Measurements from ENCODE around the gene HIPK2. TPM values are rescaled to one million over a fixed set of nuclear protein-coding genes. Genes with fewer than 3 reads are reported as not detected.

The HIPK2 gene
- polyA plus RNA-seq, 2 of the 4 experiments (the other 2 are of a cell fraction) = 11.3 to 12.1 TPM

DNA sequence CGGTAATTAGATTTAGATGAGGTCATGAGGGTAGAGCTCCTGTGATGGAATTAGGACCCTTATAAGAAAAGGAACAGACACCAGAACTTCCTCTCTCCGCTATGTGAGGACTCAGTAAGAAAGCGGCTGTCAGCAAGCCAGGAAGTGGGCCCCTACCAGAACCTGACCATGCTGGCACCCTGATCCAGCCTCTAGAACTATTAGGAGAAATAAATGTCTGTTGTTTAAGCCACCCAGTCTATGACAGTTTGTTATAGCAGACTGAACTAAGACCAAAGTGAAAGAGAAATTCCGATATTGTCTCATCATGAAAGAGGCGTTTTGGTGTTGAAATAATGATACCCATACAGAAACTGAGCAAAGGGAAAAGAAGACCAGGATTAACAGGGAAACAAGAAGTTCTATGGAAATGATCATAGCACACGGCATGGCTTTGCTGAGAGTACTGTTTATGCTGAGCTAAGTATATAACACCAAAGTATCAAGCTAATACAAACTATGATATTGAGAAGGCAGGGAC is 245.1 kb downstream of the HIPK2 start:
- ATAC-seq (no peak), DNase-seq (ENCODE audit: low read depth in 1 of 2, low spot score in 1 of 2) (no peak), FAIRE-seq (no peak)
- Histone ChIP-seq H3K4me2 (no peak overlapping the region), H3K9me3 (no peaks in the 10 kb centered on the region), H3K27ac (no peak overlapping the region), H3K4me1 (no peaks in the 10 kb centered on the region), H3K4me3 (no peak overlapping the region)
- POLR2A ChIA-PET = no interaction called here
- WGBS (ENCODE audit: missing lambda C conversion rate) = 60% methylated on average over 6 of the region's 6 CpGs
- CTCF ChIA-PET = no interaction called here
- TF ChIP-seq, protein P1, sequence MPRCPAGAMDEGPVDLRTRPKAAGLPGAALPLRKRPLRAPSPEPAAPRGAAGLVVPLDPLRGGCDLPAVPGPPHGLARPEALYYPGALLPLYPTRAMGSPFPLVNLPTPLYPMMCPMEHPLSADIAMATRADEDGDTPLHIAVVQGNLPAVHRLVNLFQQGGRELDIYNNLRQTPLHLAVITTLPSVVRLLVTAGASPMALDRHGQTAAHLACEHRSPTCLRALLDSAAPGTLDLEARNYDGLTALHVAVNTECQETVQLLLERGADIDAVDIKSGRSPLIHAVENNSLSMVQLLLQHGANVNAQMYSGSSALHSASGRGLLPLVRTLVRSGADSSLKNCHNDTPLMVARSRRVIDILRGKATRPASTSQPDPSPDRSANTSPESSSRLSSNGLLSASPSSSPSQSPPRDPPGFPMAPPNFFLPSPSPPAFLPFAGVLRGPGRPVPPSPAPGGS (IDR thresholded peaks at IDR 0.05) = no peak
- TF ChIP-seq NPAS2 (CRISPR knock-in tag; IDR thresholded peaks at IDR 0.05; ENCODE audit: borderline replicate concordance) (no peak), CBX2 (IDR thresholded peaks at IDR 0.05; ENCODE audit: borderline replicate concordance, low read depth) (no peak), MYC (IDR thresholded peaks at IDR 0.05; ENCODE audit: borderline replicate concordance, low read length) (no peak), MAFK (IDR thresholded peaks at IDR 0.05; ENCODE audit: partially characterized antibody) (peak; percentile 15)

DNA sequence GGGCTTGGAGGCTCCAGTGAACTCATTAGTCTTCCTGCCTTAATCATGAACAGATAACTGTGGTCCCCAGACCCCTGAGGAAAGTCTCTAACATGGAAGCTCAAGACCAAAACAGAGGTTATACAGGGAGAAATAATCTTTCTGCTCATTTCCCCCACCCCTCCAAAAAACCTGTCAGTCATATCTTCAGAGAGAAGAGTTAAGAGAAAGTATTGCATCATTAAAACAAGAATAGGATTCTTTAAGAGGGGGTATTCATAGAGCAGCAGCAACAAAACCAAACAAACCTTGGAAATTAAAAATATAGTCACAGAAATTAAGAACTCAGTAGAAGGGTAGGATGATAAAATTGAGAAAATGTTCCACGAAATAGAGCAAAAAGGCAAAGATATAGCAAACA is 246.7 kb downstream of the HIPK2 start:
- no peak overlapping the region for H3K27ac ChIP-seq
- no peak overlapping the region for H3K4me3 ChIP-seq
- no peaks in the 10 kb centered on the region for H3K4me1 ChIP-seq
- H3K4me2 ChIP-seq = no peak overlapping the region
- TF ChIP-seq, protein P2, sequence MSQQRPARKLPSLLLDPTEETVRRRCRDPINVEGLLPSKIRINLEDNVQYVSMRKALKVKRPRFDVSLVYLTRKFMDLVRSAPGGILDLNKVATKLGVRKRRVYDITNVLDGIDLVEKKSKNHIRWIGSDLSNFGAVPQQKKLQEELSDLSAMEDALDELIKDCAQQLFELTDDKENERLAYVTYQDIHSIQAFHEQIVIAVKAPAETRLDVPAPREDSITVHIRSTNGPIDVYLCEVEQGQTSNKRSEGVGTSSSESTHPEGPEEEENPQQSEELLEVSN (IDR thresholded peaks at IDR 0.05; ENCODE audit: borderline replicate concordance, low read depth) = no peak
- TF ChIP-seq, protein P3, sequence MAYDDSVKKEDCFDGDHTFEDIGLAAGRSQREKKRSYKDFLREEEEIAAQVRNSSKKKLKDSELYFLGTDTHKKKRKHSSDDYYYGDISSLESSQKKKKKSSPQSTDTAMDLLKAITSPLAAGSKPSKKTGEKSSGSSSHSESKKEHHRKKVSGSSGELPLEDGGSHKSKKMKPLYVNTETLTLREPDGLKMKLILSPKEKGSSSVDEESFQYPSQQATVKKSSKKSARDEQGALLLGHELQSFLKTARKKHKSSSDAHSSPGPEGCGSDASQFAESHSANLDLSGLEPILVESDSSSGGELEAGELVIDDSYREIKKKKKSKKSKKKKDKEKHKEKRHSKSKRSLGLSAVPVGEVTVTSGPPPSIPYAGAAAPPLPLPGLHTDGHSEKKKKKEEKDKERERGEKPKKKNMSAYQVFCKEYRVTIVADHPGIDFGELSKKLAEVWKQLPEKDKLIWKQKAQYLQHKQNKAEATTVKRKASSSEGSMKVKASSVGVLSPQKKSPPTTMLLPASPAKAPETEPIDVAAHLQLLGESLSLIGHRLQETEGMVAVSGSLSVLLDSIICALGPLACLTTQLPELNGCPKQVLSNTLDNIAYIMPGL (CRISPR knock-in tag; IDR thresholded peaks at IDR 0.05; ENCODE audit: borderline replicate concordance) = no peak
- TF ChIP-seq ZFP36 (IDR thresholded peaks at IDR 0.05; ENCODE audit: borderline replicate concordance, partially characterized antibody) = no peak
- TF ChIP-seq ZNF302 (CRISPR knock-in tag; IDR thresholded peaks at IDR 0.05) = no peak
- no peak for TF ChIP-seq FOSL2 (IDR thresholded peaks at IDR 0.05)
- TF ChIP-seq FOSL2 (CRISPR knock-in tag; IDR thresholded peaks at IDR 0.05) = no peak
- TF ChIP-seq, protein P4, sequence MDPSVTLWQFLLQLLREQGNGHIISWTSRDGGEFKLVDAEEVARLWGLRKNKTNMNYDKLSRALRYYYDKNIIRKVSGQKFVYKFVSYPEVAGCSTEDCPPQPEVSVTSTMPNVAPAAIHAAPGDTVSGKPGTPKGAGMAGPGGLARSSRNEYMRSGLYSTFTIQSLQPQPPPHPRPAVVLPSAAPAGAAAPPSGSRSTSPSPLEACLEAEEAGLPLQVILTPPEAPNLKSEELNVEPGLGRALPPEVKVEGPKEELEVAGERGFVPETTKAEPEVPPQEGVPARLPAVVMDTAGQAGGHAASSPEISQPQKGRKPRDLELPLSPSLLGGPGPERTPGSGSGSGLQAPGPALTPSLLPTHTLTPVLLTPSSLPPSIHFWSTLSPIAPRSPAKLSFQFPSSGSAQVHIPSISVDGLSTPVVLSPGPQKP (IDR thresholded peaks at IDR 0.05; ENCODE audit: low read depth, low read length) = no peak
- TF ChIP-seq TFCP2L1 (CRISPR knock-in tag; IDR thresholded peaks at IDR 0.05) = no peak
- TF ChIP-seq JUNB (IDR thresholded peaks at IDR 0.05) = no peak
- TF ChIP-seq RCOR1 (IDR thresholded peaks at IDR 0.05; ENCODE audit: low read depth, low read length) = no peak
- no peak for TF ChIP-seq CHD4 (IDR thresholded peaks at IDR 0.05; ENCODE audit: borderline replicate concordance)
- TF ChIP-seq HOXB13 (CRISPR knock-in tag; IDR thresholded peaks at IDR 0.05; ENCODE audit: low read depth) = no peak
- CTCF ChIA-PET = interaction anchor here (0.6 kb wide), 1 partner anchor 1674 kb away, joined by 4 read pairs; no protein-coding TSS in a partner anchor
- POLR2A ChIA-PET = no interaction called here
- ATAC-seq (no peak), DNase-seq (ENCODE audit: low read depth in 1 of 2, low spot score in 1 of 2) (no peak), FAIRE-seq (no peak)
- 8% methylated on average over 1 of the region's 1 CpG for WGBS (ENCODE audit: missing lambda C conversion rate)
- no peaks in the 10 kb centered on the region for H3K9me3 ChIP-seq

All from A549 (cell line).